NCI-H748 (cell line): Measurements from ENCODE around the gene SULT1B1.

Experiments
- DNase-seq: peaks from one replicate; lab custom pipeline; 2025; ENCODE audit not compliant: unreplicated experiment; lab: John Stamatoyannopoulos, UW

The SULT1B1 gene

DNA sequence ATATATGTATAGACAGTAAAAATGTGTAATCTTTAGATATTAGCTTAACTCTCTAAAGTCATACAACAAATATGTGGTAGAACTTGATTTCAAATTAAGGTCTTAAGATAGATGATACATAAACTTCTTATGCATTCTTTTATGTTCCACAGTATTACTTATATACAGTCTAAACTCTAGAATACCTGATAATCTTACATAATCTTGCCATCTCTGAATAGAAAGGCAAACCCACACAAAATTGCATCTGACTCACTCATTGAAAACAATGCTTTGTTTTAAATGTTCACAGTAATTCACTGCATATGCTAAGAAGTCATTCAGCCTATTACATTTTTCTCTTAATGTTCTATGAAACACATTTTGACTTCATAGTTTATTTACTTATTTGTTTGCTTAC lies 10.1 kb downstream of the SULT1B1 start:
- no peak for DNase-seq

DNA sequence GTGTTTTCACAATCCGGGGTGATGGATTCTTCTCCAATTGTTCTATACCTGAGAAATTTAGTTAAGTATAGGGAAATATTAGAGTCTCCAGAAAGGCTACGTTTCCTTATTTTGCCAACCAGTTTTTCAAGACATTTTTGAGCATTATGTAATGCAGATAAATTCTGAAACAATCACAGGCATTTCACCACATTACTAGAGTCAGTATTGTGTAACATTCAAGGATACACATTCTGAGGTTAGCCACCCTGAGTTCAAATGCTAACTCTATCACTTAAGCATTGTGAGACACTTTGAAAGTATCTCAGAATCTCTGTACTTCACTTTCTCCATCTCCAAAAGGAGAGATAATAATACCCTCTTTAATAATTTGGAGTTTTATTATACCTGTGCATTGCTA lies 10.6 kb downstream of the SULT1B1 start:
- no peak for DNase-seq

DNA sequence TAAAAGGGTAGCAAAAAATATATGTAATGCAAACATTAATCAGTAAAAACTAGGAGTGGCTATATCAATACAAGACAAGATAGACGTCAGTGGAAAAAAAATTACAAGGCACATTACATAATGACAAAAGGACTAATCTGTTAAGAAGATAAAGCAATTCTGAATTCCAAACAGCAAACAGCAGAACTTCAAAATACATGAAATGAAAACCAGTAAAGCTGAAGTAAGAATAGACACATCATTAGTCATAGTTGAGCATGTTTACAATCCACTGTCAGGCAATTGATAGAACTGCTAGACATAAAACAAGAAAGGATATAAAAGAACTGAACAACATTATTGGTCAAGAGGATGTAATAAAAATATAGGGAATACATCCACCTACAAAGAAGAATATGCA lies 12.2 kb downstream of the SULT1B1 start:
- no peak for DNase-seq

DNA sequence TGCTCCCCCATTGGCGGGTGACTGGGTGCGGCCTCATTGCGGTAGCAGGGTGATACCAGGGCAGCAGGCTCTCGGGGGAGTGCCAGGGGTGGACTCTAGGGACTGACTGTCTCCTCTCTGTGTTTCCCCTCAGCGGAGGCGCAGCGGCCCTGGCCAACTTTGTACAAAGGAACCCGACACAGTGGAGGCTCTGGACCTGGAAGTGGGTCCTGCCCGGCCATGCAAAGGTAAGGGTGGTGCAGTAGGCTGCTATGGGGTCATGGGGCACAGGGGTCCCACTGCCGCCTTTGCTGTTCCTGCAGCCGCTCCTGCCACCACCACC lies 16.3 kb downstream of the SULT1B1 start:
- no peak for DNase-seq

DNA sequence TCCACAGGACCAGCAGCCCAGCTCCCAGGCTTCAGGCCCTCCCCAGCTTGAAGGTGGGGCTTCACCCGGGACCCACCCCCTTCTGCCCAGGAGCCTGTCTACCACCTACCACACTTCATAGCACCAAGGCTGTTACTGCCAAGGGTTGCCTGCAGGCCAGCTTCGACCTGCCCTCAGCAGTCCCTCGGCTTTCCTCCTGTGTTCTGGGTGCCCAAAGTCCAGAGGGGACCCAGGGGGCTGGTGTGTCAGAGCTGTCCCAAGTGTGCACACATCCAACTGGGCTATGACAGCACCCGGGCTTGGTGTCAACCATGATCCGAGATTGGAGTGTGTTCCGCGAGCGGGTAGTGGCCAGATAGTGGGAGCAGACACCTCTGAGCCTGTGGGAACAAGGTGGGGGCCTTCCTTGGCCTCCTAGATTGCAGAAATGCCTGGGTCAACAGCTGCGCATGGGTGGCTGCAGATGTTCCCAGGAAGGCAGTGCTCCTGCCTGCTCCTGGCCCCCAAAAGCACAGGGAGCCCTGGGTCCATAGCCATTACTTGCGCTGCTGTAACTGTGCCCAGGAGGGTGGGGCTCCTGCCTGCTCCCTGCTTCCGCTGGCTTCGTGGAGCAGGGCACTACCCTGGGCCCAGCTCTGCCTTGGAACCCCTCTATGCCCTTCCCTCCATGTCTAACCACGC lies 16.8 kb downstream of the SULT1B1 start:
- DNase-seq, result no peak

DNA sequence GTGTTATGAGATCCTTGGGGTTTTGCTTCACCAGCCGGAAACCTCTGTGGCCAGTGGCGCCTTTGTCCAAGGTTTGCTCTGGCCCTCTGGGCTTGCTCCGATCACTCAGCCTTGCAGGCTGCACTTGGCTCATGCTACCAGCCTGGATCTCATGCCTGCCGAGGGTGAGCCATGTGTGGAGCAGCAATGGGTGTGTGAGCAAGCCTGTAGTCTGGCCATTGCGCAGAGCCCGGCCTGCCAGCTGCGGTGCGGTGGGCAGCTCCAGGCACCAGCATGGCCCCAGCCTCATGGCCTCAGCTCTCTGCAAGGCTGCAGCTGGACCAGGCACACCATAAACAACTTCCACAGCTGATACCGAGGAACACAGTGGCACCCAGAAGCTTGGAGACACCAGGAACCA lies 17.8 kb downstream of the SULT1B1 start:
- DNase-seq, result no peak

DNA sequence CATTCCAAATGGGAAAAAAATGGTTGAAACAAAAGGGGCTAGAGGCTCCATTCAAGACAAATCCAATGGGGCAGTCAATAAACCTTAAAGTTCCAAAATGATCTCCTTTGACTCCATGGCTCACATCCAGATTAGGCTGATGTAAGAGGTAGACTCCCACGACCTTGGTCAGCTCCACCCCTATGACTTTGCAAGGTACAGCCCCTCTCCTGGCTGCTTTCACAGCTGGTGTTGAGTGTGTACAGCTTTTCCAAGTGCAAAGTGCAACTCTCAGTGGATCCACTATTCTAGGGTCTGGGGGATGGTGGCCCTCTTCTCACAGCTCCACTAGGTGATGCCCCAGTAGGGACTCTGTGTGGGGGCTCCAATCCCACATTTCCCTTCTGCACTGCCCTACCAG lies 21.5 kb downstream of the SULT1B1 start:
- no peak for DNase-seq

DNA sequence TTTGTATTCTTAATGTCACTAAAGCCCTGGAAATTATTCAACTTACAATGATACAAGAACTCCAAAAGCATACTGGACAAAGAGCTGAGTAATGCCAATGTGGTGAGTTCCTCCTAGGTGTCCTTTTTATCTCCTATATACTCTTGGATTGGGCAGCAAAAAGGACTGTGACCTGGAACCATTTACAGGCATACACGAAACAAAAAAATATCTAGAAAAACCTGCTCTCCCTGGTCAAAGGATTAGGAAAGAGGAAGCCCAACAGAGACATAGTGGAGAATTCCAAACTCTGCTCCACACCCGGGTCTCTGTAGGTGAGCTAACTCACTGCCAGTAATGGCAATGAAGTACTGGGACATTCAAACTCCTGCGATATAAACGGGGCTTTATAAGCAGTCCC lies 25.3 kb downstream of the SULT1B1 start:
- DNase-seq, result no peak

DNA sequence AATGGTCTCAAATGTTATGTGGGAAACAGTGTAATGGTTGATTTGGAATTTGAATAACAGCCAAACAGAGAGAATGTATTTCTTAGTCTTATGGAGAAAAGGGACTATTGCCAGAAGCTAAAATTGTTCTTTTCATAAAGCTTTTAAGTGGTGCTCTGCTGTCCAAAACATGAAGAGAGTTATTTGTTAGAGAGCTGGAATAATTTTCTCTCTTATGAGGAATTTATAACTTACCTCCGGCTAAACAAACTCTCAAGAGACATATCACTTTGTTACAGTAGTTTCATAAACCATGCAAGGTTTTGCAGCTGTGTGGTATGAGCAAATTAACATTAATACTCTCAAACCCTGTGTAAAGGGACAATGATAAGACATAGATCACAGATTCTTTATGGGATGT lies 28.6 kb downstream of the SULT1B1 start:
- DNase-seq, result no peak

DNA sequence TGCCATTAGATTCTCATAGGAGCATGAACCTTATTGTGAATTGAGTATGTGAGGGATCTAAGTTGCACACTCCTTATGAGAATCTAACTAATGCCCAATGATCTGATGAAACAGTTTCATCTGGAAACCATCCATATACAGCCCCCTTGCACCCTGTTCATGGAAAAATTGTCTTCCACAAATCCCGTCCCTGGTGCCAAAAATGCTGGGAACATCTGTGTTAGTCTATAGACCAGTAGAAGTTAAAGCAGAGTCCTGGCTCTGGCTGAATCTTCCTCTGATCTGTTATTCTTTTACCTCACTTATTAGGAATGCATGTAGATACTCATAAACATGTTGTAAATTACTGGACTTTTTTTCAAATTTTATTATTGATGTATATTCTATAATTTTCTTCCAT lies 29.2 kb downstream of the SULT1B1 start:
- no peak for DNase-seq

DNA sequence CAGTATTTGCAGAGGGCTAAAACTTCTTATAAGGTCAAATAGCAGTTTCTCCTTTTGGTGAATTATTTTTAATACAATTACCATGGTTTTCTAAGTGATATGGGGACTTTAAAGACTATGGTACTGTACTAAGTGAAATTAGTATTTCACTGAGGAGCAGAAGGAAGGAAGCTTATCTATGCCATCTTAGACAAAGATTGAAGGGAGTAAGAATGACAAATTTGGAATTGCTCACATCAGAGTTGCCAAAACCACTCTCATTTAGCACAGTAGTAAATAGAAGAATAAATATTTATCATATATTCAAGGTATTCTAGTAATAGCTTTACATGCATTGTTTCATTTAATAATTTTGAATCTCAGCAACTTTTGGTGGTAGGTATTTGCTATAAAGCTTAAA lies 30.4 kb downstream of the SULT1B1 start:
- no peak for DNase-seq

DNA sequence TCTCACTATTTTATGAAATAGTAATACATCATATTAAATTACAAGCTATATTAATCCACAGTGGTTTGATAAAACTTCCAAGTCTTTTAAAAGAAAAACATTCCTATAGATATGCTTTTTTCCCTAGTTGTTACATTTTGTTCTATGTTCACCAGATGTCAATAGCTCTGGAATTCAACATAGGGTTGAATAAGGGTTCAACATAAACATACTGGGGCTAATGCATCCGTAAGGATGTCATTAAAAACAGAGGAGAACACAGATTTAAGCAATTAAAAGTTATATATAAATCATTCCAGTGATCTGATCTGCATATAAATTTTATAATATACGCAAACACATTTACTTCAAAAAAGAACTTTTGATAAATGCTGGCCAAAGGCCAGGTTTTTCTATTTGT lies 32.5 kb downstream of the SULT1B1 start:
- DNase-seq, result no peak

DNA sequence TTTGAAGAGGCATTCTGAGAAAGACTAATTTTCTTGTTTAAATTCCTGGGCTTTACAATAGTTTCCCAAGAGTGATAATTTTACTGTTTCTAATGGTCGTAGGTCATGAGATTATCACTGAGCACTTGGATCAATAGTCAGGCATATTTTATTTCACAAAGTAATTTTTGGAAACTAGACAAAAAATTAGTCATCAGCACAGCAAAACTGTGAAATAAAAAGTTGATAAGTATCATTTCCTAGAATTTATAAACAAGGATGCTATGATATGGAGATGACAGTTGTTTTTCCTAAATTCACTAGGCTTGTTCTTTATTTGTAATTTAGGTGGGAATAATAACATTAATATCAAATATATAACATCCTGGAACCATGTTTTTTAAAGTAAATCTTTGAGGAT lies 33.0 kb downstream of the SULT1B1 start:
- no peak for DNase-seq

DNA sequence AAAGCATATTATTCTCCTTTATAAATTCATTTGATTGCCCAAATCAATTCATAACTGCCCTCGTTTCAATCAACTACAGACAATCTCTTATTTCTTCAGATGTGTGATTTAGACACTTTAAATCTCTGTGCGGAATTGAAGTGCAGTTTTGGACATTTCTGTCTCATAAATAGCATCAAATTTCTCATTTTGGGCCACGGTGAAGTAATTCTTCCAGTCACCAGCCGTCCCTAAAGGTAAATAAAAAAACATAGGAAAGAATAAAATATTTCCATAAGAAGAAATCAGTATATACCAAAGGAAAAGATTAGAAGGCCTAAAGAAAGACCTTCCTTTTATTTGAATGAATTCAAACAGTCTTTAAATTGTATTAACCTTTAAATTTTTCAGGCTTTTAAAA lies 33.4 kb downstream of the SULT1B1 start:
- DNase-seq, result no peak

DNA sequence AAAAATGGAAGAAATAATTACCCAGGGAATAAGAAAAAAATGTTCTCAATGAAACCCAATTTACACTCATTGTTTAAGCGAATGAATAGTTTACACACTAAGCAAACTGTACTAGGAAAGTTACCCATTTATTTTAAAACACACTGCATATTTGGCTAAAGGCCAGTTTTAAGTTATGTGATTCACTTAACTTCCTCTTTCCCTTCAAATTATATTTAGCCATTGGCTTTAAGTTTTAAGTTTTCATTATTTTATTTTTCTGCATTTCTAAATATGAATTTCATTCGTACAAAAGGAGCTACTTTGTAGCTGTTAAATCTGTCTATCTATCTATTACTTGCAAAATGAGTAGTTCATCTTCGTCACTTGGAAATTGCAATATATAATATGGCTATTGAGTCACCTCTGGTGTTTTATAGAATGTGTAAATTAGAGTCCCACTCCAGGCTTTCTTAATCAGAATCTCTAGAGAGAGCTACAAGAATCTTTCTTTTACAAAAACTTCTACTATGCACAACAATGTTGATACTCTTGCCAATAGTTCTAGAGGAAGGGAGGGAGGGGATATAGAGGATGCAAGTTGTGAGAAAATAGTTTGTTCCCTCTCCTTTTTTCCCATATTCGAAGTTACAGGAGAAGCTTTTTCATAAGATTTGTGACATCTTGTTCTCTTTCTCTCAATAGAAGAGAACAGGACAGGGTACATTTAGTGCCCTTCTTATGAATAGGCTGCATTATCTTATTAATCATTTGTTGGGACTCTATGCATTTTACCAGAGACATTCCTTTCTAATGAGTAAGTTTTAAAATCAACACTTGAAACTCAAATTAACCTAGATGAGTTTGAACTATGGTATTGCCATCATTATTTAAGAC lies 41.8 kb downstream of the SULT1B1 start:
- DNase-seq, result no peak

DNA sequence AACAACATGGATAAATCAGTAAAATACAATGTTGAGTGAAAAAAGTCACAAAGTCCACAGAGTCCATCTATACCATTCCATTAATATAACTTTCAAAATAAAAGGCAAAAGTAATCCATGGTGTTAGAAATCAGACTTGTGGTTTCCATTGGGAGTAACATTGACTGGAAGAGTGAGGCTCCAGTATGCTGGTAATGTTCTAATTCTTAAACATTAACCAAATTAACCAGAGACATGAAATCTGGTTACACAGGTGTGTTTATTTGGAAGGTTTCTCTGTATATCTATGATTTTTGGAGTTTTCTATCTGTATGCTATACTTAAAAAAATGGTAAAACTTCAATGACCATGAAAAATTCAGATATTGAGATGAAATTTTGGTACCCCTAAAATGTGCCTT lies 42.6 kb downstream of the SULT1B1 start:
- DNase-seq, result no peak

DNA sequence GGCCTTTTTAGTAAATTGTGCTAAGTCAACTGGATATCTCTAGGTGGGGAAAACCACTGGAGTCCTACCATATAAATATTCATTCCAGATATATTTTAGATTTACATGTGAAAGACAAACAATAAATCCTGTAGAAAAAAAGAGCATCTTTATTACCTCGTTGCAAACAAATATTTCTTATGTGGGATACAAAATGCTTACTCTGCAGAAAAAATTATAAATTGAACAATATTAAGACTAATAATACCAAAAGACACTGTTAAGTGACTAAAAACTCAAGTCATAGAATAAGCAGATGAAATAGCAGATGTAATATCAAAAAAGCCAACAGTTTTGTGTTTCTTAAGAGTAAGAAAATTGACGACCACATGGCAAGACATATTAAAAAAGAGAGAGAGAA lies 43.8 kb downstream of the SULT1B1 start:
- no peak for DNase-seq

DNA sequence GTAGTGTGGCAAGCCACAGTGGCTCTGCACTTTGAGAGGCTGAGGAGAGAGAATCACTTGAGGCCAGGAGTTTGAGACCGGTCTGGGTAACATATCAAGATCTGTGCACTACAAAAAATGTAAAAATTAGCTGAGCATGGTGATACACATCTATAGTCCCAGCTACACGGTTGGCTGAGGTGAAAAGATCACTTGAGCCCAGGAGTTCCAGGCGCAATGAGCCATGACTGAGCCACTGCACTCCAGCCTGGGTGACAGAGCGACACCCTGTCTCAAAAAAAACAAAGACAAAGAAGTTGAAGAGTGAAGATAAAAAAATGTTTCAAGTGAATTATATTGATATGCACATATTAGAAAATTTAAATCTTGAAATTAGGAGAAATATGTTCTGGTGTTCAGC lies 46.3 kb downstream of the SULT1B1 start:
- DNase-seq, result no peak

DNA sequence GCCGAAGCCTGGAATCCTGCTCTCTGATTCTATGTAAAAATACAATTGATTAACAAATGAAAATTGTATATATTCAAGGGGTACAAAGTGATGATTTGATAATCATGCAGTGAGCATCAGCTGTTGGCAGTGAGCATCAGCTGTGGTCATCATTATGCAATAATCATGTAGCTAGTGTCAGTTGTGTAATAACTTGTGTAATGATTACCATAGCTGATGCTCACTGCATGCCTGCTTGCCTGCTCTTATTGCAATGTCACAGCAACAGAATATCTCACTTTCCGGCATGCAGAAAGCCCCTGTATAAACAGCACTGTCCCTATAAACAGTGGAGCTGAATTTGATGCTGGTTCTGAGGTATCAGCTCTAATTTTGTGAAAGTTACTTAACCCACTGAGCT lies 46.8 kb downstream of the SULT1B1 start:
- DNase-seq, result no peak

DNA sequence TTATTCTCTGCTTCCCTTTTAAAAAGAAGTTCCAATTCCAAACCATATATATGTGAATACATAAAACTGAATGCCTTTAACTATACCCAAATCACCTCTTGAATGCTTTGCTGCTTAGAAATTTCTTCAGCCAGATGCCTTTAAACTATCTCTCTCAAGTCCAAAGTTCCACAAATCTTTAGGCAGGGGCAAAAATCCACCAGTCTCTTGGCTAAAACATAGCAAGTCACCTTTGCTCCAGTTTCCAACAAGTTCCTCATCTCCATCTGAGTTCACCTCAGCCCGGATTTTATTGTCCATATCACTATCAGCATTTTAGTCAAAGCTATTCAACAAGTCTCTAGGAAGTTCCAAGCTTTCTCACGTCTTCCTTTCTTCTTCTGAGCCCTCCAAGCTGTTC lies 49.8 kb downstream of the SULT1B1 start:
- no peak for DNase-seq

DNA sequence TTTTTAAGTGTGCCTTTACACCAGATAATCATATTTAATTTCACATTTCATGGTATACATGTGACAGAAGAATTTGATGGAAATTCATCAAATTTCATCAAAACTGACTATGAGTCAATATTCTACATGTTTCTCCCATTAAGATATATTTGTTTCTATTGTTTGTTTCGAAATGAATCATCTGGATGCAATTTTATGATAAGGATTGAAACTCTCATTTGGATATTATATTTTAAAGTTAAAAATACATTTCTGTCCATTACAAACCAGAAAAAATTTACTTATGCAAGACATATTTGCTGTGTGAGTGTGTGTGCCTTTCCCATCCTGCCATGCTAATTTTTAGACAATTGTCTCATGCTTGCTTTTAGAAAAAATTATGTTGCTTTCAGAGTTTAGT lies 52.2 kb downstream of the SULT1B1 start:
- DNase-seq, result no peak

DNA sequence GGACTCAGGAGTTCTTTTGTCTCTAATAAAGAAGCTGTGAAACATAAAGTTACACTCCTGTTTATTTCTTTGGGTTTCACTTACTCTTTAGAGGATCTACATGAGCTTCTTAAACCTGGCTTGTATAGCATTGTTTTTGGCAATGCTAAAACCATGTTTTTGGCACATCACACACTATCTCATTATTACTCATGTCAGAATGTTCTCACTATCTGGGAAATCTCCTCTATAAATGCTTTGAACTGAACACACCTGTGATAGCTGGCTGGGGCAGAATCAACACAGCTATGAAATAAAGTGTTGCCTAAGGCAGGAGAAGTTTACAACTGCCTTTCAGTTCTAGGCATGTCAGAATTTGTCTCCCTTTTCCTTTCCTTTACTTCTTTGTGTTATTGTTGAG lies 52.6 kb downstream of the SULT1B1 start:
- no peak for DNase-seq

DNA sequence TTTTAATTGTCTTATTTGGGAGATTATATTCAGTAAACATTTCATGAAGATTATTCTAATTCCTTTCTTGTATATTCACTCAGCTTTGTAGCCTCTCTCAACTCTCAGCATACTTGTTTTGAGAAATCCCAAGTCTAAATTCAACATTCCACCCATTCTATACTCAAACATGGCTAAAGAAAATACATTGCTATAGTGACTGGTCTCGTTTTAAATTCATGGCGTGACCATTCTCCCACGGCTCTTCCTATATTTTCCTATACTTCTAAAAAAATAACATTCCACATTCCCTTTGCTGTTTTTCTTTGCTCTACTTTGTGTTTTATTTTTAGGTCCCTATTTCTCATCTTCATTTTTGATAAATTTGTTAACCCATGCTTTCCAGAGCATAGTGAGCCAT lies 58.2 kb downstream of the SULT1B1 start:
- no peak for DNase-seq
